DMS 273 (cell line): ENCODE results near the gene POU2F2.

Experiments
- DNase-seq: peaks from one replicate; lab custom pipeline; 2025; ENCODE audit not compliant: unreplicated experiment; lab: John Stamatoyannopoulos, UW

Gene POU2F2

DNA sequence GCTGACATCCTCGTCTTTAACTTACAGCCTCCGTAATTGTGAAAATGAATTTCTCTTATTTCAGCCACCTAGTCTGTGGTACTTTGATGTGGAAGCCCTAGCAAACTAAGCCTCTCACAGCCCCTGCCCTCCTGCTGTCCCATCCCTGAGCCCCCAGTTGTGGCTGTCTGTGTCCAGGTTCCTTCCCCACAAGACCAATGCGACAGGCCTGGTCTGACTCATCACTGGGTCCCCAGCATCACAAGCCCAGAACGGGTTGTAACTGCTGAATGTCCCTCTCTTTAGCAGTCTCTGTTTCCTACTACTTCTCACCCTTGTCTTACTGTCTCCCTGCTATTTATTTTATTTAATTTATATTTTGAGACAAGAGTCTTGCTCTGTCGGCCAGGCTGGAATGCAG is 5.7 kb downstream of the POU2F2 start:
- no peak for DNase-seq

DNA sequence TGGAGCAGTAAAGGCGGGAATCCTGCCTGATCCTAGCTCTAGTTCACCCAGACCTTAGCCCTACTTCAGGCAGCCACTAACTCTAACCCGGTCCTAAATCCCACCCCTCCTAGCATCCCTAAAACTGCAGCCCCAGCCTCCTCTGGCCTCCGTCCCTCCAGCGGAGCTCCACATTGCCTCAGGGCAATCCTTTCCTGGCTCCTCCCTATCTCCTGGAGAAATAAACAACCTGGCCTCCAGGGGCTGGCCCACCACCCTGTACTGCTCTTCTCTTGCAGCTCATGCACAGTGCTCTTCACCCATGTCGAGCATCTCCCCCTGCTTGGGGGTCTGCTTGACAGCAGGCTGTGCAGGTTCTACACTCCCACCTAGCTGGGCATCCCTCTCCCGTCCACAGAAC is 6.7 kb downstream of the POU2F2 start:
- DNase-seq = no peak

DNA sequence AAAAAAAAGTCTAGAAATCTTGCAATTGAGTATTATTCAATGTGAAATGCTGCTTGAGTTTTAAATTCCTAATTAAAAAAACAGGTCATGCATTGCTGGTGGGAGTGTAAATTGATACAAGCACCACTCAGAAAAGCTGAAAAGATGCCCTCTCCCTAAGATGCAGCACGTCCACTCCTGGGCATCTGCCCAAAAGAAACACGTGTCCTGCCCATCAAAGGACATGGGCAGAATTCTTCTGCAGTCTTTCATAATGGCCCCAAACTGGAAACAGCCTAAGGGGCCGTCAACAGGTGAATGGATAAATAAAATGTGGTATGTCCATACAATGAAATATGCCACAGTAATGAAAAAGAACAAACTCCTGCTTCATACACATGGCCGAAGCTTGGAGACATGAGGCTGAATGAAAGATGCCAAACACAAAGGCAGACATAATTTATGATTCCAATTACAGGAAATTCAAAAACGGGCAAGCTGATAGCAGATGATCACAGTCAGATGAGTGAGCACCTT is 7.8 kb downstream of the POU2F2 start:
- DNase-seq = no peak

DNA sequence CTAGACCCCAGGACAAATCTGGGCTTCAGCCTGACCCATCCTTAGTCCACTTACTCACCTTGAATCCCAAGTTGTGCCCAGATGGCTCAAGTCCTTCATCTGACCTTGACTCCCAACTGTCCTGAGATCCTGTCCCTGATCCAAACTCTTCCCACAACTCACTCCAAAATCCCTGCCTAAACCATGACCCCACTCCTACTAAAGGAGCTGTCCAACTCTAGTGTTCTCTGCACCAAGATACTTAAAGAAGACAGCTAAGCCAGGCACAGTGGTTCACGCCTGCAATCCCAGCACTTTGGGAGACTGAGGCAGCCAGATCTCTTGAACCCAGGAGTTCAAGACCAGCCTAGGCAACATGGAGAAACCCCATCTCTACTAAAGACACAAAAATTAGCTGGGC is 8.5 kb downstream of the POU2F2 start:
- no peak for DNase-seq

DNA sequence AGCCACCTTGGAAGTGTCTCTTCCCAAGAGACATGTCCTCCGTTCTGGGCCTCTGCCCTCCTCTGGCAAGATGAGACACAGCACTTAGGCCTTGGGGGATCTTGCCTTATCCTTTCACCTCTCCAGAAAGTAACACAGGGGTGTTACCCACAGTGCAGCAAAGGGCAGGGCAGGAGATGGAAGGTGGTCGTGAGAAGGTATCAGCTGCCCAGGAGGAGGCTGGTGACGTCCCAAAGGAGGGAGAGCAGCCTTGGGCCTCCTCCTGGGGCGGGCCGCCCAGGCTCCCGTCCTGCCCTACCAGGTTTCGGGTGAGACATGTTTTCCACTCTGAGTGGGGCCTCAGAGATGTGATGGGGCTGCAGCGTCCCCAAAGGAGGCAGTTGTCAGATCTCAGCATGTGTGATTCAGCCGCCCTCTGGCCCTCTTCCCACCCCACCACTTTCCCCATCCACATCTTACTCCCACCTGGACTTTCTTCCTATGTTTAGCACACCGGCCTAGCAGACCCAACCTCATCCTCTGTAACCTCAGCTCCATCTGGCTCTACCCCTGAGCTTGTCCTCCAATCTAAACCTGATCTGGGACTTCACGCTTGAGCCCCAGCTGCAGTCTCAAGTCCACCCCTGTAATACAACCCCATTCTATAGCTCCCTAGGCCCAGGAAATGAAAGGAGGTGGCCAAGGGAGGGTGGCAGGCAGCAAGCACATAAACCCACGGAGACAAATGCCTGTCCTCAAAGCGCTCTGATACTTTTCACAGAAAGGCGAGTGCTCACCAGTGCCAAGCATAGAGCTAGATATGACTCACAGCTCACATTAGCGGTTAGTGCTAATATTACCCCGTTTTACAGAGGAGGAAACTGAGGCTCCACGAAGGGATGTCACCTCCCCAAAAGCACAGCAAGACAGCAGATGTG is 9.3 kb downstream of the POU2F2 start:
- no peak for DNase-seq

DNA sequence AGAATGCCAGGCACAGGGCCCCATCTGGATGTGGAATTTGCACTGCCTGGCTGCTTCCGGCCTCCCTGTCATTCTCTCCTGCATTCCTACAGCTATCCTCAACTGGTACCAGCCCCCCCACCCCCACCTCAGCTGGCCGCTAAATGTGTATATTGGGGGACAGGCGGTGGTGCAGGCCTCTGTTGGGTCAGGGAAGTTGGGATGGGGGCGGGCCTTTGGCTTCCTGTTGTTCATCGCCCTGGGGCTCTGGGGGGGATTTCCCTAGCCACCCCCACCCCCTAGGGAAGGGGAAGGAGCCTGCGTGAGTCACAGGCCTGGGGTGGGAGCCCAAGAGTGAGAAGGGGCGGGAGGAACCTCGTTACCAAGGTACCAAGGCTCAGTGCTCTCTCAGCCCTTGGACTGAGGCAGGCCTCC is 10.6 kb downstream of the POU2F2 start:
- DNase-seq = no peak

DNA sequence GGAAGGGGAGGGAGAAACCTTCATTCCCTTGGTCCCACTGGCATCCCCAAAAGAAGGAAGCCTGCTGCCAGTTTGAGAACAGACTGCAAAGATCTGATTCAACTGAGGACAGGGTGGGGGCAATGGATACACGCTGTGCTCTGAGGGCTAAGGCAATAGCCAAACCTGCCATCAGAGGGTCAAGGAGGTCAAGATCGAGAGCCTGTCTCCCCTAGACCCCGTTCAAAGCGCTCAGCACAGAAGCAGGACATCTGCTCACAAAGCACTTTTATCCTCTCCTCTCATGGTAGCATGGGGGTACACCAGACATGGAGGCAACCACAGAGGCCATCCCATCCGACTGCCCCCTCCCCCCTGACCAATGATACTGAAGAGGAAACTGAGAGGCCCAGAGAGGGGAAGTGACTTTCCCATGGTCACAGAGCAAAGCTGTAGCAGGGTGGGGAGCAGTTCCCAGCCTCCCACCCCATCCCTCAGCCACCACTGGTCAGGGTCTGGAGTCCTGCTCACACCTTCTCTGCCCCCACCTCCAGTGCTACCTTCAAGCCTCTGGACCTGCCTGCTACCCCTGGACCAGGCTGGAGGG is 11.1 kb downstream of the POU2F2 start:
- no peak for DNase-seq

DNA sequence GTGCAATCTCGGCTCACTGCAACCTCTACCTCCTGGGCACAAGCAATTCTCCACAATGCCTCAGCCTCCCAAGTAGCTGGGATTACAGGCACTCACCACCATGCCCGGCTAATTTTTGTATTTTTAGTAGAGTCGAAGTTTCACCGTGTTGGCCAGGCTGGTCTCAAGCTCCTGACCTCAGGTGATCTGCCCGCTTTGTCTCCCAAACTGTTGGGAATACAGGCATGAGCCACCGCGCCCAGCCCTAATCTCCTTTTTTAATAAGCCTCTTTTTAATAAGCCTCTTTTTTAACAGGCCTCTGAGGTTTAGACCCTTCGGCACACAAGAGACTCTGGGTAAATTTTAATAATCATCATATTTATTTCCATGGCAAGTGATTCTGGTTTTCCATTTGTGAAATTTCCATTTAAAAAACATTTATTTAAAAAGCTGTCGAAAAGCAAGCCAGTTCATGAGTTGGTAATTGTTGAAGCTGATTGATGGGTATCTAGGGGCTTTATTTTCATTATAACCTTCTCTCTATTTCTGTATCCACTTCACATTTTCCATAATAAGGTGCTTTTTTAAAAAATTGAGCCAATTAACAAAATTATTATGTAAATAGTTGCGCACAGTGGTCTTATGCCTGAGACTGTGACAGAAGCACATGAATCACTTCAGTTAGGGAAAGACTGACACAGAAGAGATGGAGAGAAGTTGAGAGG is 11.8 kb downstream of the POU2F2 start:
- DNase-seq = no peak

DNA sequence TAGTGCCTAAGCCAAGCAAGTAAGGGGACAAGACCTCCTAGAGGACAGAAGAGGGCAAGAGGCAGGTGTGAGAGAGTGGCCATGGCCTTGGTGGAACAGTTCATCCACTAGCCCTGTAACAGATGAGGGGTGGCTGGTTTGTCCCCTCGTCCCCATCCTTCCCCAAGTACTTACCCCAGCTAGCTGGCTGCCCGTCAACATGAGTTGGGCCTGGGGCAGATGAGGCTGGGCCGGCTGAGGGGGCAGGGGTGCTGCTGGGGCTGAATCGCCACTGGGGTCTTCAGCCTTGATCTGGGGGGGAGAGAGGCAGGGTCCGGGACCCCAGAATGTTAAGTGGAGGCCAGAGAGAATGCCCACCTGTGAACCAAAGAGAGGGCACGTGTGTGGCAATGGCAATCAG is 15.2 kb downstream of the POU2F2 start:
- no peak for DNase-seq

DNA sequence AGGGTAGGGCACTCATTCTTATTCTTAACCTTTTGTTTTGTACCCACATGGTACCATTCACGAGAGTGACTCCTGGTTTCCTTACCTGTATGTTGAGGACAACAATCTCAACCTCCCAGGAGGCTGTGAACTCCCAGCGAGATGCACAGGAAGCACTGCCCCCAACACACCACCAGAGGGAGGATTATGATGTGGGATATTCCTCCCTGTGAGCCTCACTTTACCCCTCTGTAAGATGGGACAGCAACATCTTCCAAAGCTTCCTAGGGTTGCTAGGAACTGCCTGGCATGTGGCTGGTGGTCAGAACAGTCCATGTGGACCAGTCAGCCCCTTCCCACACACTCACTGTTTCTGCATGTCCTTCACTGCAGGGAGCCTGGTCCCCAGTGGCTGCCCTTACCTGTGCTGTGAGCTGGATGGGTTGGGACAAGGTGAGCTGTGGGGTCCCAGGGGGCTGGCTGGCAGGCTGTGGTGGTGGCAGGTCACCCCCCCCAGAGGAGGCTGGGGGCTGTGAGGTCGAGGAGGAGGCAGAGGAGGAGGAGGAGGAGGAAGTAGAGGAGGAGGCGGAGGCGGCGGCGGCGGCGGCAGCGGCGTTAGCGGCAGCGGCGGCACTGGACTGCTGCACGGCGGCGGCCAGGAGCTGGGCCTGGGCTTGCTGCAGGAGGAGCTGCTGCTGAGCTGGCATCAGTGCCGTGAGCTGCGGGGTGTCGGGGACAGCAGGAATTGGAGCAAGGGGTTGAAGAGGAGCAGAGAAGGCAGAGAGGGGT is 15.8 kb downstream of the POU2F2 start:
- DNase-seq = no peak

DNA sequence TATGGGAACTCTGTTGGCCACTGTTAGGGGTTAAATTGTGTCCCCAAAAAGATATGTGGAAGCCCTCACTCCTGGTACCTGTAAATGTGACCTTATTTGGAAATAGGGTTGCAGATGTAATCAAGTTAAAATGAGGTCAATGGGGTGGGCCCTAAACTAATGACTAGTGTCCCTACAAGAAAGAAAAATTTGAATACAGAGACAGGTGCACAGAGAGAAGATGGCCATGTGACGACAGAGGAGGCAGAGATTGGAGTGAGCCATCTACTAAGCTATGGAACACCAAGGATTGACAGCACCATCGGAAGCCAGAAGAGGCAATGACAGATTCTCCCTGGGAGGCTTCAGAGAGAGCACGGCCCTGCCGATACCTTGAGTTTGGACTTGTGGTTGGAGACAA is 16.5 kb downstream of the POU2F2 start:
- no peak for DNase-seq

DNA sequence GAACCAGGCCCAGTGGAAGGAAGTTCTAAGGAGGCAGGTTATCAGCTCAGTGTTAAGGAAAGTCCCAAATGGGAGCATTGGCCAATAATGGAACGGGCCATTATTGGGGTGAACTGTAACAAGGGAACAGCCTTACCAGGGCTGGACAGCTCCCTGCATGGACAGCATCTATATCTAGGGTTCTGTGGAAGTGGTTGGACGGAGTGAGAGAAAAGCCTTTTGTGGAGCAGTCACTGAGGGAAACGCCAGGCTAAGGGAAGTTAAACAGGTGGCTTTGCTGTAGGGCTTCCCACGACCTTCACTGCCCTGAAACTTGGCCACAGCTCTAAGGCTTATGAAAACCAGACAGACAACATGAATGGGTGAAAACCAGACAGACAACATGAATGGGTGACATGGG is 17.0 kb downstream of the POU2F2 start:
- DNase-seq = no peak

DNA sequence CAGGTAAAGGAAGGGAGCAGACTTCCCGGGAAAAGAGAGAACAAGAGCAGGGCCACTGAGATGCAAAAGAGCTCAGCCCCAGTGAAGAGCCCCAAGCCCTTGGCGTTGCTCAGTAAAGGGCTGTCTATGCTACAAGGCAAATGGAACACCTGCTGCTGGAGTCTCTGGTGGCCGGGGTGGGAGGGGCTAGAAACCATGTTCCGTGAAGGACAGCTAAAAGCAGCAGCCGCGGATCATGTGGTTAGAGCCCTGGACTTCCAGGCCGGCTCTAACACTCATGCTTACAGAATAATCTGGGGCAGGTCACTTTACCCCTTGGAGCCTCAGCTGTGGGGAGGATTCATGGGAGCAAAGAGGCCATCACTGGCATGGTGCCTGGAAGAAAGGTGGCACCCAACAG is 17.8 kb downstream of the POU2F2 start:
- peak; percentile 74 for DNase-seq

DNA sequence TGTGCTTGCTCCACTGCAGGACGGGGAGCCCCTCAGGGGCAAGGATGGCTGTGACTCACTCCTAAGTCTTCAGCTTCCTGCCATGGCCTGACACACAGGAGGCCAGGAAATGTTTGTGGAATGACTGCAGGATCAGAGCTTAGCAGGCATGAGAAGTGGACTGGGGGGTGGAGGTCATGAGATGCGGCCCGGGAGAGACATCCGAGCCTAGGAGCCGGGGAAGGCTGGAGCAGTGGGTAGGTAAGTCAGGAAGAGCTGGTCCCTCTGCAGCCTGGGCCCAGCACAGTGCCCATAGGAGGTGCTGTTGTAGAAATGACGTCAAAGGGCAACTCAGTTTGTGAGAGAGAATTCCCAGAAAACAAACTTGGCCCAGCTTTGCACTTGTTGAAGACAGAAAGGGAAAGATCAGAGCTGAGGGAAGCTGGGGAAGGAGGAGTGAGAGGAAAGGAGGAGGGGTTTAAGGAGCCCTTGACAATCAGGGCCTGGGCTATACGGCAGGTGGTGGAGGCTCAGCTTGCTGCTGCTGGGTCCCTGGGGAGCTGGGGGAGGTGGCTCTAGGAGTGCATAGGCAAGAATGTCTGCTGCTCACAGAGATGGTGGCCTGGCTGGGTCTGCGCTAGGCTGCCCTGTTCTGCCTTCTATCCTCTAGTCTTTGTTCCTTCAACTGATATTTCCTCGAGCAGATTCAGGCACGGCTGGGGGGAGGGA is 18.5 kb downstream of the POU2F2 start:
- DNase-seq = peak; percentile 89

DNA sequence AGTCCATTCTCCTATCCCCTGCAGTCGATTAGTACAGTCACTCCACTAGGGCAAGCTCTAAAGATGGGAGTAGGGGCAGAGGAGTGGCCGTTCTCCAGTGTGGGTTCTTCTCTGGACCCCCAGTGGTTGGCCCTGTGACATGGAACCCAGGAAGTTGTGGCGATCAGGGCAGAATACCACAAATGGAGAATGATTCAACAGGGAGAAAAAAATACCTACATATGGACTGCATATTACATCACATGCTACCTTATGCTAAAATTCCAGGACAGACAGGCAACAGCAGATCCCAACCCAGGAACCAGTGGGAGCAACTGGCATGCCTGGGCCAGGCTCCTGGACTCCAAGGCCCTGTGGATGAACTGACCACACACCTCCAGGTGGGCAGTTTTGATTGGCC is 20.4 kb downstream of the POU2F2 start:
- DNase-seq = no peak

DNA sequence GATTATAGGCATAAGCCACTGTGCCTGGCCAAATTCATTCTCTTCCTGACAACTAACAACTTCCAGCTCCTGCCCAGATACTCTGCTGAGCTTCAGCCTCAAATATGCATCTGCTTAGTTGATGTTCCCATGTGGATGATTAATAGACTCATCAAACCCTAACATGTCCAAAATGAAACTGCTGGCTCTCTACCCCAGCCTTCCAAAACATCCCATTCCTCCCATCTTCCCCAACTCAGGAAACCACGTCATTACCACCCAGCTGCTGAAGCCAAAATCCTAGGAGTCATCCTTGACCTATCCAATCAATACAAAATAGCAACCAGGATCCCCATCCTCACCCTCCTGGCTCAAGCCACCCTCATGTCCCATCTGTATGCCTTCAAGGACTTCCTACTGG is 20.9 kb downstream of the POU2F2 start:
- no peak for DNase-seq

DNA sequence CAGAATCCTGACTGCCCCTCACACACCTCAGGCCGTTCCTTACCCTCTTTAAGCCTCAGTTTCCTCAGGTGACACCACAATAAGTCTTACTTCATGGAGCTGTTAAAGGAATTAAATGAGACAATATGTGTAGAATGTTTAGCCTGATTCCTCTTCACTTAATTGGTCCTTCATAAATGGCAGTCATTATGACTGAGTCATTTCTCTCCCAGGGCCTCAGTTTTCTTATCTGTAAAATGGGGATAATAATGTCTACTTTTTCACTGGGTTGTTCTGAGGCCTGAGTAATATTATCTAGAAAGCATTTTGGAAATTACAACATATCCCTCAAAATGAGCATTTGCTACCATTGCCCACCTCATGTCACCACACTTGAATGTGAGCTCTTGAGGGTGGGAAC is 21.6 kb downstream of the POU2F2 start:
- DNase-seq = no peak

DNA sequence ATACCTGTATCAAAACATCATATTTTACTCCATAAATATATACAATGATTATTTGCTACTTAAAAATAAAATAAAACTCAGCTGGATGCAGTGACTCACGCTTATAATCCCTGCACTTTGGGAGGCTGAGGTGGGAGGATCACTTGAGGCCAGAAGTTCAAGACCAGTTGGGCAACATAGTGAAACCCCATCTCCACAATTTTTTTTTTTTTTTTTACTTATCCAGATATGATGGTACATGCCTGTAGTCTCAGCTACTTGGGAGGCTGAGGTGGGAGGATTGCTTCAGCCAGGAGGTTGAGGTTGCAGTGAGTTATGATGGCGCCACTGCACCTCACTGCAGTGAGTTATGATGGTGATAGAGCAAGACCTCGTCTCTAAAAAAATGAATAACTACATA is 22.4 kb downstream of the POU2F2 start:
- no peak for DNase-seq

DNA sequence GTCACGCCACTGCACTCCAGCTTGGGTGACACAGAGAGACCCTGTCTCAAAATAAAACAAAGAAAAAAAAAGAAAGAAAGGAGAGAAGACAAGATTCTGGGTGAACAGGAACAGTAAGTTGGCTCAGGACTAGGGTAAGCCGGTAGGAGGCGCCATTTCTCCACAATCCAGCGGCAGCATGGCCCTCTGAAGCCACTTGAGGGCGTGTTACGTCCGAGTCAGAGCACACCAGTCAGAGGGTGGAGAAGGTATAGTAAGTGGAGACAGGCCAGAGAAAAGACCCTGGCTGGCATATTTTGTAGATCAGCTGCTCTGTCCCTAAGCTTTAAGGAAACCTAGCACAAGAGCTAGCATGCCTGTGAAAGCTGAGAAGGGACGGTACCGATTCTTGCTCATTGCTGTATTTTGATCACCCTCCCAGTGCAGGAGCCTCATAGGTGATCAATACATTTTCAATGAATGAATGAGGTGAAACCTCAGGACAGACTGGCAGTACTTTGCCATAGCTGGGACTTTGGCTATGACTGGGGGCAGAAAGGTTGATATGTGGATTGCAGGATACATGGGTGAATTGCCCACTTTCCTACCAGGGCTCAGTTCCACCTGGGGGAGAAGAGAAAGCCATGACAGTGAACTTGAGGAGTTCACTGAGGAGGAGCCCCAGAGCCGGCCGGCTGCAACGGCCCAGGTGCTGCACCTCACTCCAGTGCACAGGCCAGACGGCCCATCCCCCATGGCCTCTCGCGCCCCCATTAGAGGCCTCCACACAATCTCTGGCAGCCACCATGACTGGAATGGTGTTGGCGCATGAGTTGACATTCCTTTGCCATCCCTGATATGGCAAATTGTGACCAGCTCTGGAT is 23.5 kb downstream of the POU2F2 start:
- DNase-seq = peak; percentile 94

DNA sequence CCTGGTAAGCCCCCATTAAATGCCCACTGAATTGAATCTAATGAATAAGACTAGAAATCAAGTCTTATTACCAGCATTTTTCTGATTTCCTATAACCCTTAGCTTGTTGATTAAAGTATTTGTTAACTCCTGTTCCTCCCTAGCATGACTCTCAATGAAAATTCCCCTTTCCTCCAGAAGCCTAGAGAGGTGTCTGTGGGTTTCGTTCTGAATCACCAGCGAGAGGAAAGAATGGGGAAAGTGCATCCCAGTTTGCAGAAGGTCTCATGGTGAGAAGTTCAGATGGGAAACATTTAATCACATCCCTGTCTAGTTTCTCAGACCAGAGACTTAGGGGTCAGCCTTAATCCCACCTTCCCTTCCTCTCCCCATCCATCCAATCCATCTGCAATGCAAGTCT is 26.9 kb downstream of the POU2F2 start:
- no peak for DNase-seq
